ENCODE measurements around the gene TMEM86A. TPM values are rescaled to one million over a fixed set of nuclear protein-coding genes. Genes with fewer than 3 reads are reported as not detected.

The TMEM86A gene
- total and polyA plus RNA-seq, 2 of the 8 experiments (the other 6 are each of a cell fraction or from before 2014, with no cell fraction given), result 1.5 to 1.7 TPM

- TF ChIP-seq CTCF (IDR thresholded peaks at IDR 0.05; ENCODE audit: control extremely low read depth in 1 of 3, insufficient read depth in 1 of 3, low read depth in 1 of 3, low read length in 3 of 3) (no peak), E2F6 (IDR thresholded peaks at IDR 0.05) (no peak), KDM4A (IDR thresholded peaks at IDR 0.05; ENCODE audit: low read depth, low read length, severe bottlenecking) (no peak), EZH2 (IDR thresholded peaks at IDR 0.05; ENCODE audit: low read depth, low read length, severe bottlenecking) (no peak), CREB1 (IDR thresholded peaks at IDR 0.05) (no peak), CHD1 (IDR thresholded peaks at IDR 0.05; ENCODE audit: low read depth, low read length) (no peak), SIRT6 (IDR thresholded peaks at IDR 0.05; ENCODE audit: low read length) (no peak), SRF (IDR thresholded peaks at IDR 0.05; ENCODE audit: low read depth, low read length) (no peak), POLR2A (IDR thresholded peaks at IDR 0.05; ENCODE audit: control extremely low read depth in 1 of 2, low read depth in 2 of 2, low read length in 2 of 2) (no peak)
Measured at GRCh38 chr11:18703001-18703763, 4.6 kb downstream of the TMEM86A start (continued).
